Testis (tissue), 3 donors: ENCODE data around the gene CSMD2. TPM values are rescaled to one million over a fixed set of nuclear protein-coding genes. Genes with fewer than 3 reads are reported as not detected.

Experiments used
- DNase-seq: peaks from one replicate; pipeline ENCODE4 v3.0.0-alpha.2; 2019
- H3K27ac ChIP-seq, 2 donors: fragments of 200-600 bp; sonication (generic); one replicate each; pipeline ENCODE4 v1.5.1; 2019
- H3K27me3 ChIP-seq: fragments of 200-600 bp; sonication (generic); one replicate; pipeline ENCODE4 v1.5.1; 2019
- H3K36me3 ChIP-seq: fragments of 200-600 bp; sonication (generic); one replicate; pipeline ENCODE4 v1.5.1; 2017; ENCODE audit warnings: low read depth; ENCODE audit errors: missing control alignments
- H3K4me1 ChIP-seq: fragments of 200-600 bp; sonication (generic); one replicate; pipeline ENCODE4 v1.5.1; 2019
- H3K4me3 ChIP-seq, 2 donors: fragments of 200-600 bp; sonication (generic); one replicate each; pipeline ENCODE4 v1.5.1; 2017 to 2019
- H3K9me3 ChIP-seq: fragments of 200-600 bp; sonication (generic); one replicate; pipeline ENCODE4 v1.5.1; 2017
- CTCF ChIP-seq, 3 experiments: fragments of 450-650 bp in 2 of 3; fragments of 200-600 bp in 1 of 3; sonication (generic) in 1 of 3; IDR thresholded peaks; one replicate each; pipeline ENCODE4 v1.5.1; 2016 to 2019; ENCODE audit warnings: antibody characterized with exemption in 3 of 3, mild to moderate bottlenecking in 2 of 3, moderate library complexity in 1 of 3
- POLR2A ChIP-seq: fragments of 450-650 bp; IDR thresholded peaks from one replicate; pipeline ENCODE4 v1.6.1; 2017; ENCODE audit warnings: antibody characterized with exemption, mild to moderate bottlenecking, moderate library complexity
- WGBS, 2 donors: methylation state at CpG; one replicate each; pipeline ENCODE4 v1.1.5; 2018; 5-methylcytosine and 5-hydroxymethylcytosine counted together
- intact Hi-C: fragments of 100-400 bp; cut with DNase I; formaldehyde crosslinking; loops from one replicate; pipeline ENCODE4 v1.15.1; 2023; ENCODE audit warnings: low total_unique reads
- polyA plus RNA-seq: library from polyadenylated mRNA; stranded (reverse); fragments of 350-450 nt; fragmentation: Illumina TruSeq; extraction: RNeasy Lipid Tissue Mini Kit (QIAGEN cat#74804); gene quantifications from one replicate; pipeline ENCODE4 v1.2.3, GENCODE V29; 2014; ENCODE audit warnings: low read depth, low replicate concordance; ENCODE audit not compliant: insufficient read depth
- total RNA-seq, 2 donors: library from RNA; depleted of rRNA; stranded (reverse); fragments of >200 nt; gene quantifications; one replicate each; pipeline ENCODE4 v1.2.3, GENCODE V29; 2016

CSMD2 gene
- total and polyA plus RNA-seq, 3 donors from 2014 or later: 1.2 to 3.8 (median 2.7) TPM

- WGBS, 2 donors: 88 to 92% methylated on average over 15 of the region's 15 CpGs
- intact Hi-C loops: no loop called here
- Histone ChIP-seq H3K27ac (no peak overlapping the region), H3K4me1 (no peaks in the 10 kb centered on the region), H3K36me3 (no peaks in the 10 kb centered on the region), H3K27me3 (no peaks in the 10 kb centered on the region), H3K9me3 (no peaks in the 10 kb centered on the region), H3K4me3 (no peak overlapping the region)
- no peak for DNase-seq
- TF ChIP-seq CTCF (IDR thresholded peaks at IDR 0.05) (no peak), POLR2A (no peak)
These were observed 37.7 kb downstream of the CSMD2 start for GRCh38 chr1:34127006-34128000.

GRCh38 chr1:34126486-34126885 is 38.5 kb downstream of the CSMD2 start:
- Histone ChIP-seq H3K9me3 (no peaks in the 10 kb centered on the region), H3K36me3 (no peaks in the 10 kb centered on the region), H3K27ac (no peak overlapping the region), H3K4me1 (no peaks in the 10 kb centered on the region), H3K4me3 (no peak overlapping the region), H3K27me3 (no peaks in the 10 kb centered on the region)
- no peak for TF ChIP-seq CTCF (IDR thresholded peaks at IDR 0.05)
- TF ChIP-seq POLR2A: no peak
- intact Hi-C loops: no loop called here
- WGBS, 2 donors: 70 to 84% methylated on average over 6 of the region's 6 CpGs
- DNase-seq: no peak

GRCh38 chr1:34125721-34126380 is 39.2 kb downstream of the CSMD2 start:
- Histone ChIP-seq H3K36me3 (no peaks in the 10 kb centered on the region), H3K9me3 (no peaks in the 10 kb centered on the region), H3K4me3 (no peak overlapping the region), H3K27ac (no peak overlapping the region), H3K4me1 (no peaks in the 10 kb centered on the region), H3K27me3 (no peaks in the 10 kb centered on the region)
- no peak for DNase-seq
- WGBS, 2 donors: 81 to 91% methylated on average over 5 of the region's 5 CpGs
- TF ChIP-seq CTCF (IDR thresholded peaks at IDR 0.05) (no peak), POLR2A (no peak)
- intact Hi-C loops: no loop called here

- Histone ChIP-seq H3K27me3 (no peaks in the 10 kb centered on the region), H3K36me3 (no peaks in the 10 kb centered on the region), H3K27ac (no peak overlapping the region), H3K4me3 (no peak overlapping the region), H3K9me3 (no peaks in the 10 kb centered on the region), H3K4me1 (no peaks in the 10 kb centered on the region)
- TF ChIP-seq POLR2A (no peak), CTCF (IDR thresholded peaks at IDR 0.05) (no peak)
- DNase-seq: no peak
- 88 to 92% methylated on average over 10 of the region's 10 CpGs for WGBS, 2 donors
- intact Hi-C loops: no loop called here
These were observed 42.7 kb downstream of the CSMD2 start for GRCh38 chr1:34122080-34122932.
